GM18520 (cell line): ENCODE results near the gene ITFG1.
A peak's percentile ranks its signal among the peaks of the same experiment; 100 is the strongest.
"Not testable (repeated sequence)": the region's sequence is repeated elsewhere in the genome, so short reads cannot be mapped to it uniquely, and the experiment has no call there.

Experiments used
- ATAC-seq: cut with Tn5 transposase; IDR thresholded peaks from one replicate; pipeline ENCODE4 v1.9.1; 2021; ENCODE audit not compliant: unreplicated experiment

Gene ITFG1

DNA sequence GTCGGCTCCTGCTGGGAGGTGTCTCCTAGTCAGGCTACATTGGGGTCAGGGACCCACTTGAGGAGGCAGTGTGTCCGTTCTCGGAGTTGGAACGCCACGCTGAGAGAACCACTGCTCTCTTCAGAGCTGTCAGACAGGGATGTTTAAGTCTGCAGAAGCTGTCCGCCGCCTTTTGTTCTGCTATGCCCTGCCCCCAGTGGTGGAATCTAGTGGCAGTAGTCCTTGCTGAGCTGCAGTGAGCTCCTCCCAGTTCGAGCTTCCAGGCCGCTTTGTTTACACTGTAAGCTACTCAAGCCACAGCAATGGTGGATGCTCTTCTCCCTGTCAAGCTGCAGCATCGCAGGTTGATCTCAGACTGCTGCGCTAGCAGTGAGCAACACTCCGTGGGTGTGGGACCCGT lies 36.0 kb downstream of the ITFG1 start:
- no peak for ATAC-seq

GRCh38 chr16:47416869-47417268 lies 44.0 kb downstream of the ITFG1 start:
- ATAC-seq, result no peak

GRCh38 chr16:47413041-47413440 lies 47.8 kb downstream of the ITFG1 start:
- ATAC-seq, result no peak

DNA sequence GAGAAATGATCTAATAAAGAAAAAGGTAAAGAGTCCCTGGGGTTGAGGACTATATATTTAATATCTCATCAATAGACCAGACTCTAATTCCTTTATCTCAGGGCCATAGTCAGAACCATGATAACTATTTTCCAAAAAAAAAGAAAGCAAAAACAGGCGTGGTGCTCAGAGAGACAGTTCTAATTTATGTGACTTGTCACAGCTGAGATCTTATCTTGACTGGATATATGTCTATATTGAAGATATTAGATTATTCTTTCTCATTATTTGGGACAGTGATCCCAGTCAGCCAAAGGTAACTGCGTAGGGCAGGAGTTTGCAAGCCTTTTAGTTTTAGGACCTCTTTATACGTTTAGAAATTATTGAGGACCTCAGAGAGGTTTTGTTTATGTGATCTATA lies 52.4 kb downstream of the ITFG1 start:
- ATAC-seq, result no peak

GRCh38 chr16:47395733-47396498 lies 64.9 kb downstream of the ITFG1 start:
- no peak for ATAC-seq

- ATAC-seq, result peak; percentile 61
These were observed 68.8 kb downstream of the ITFG1 start for GRCh38 chr16:47392081-47392480.

DNA sequence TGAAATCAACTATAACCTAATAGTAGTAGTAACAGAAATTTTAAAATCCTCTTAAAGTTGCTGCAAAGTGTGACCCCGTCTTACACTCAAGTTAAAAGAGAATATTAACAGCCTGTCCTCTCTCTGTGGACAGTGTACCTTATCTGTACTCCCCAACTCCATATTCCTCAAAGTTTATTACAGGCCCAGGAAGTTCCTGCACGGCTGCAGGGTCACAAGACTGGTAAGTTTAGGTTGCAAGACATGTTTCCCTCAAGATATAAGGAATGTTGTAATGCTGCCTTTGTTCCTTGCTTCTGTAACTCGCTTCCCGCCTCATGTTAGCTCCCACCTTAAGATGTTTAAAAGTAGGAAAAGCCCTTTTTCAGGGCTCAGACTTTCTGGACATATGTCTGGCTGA lies 72.2 kb downstream of the ITFG1 start:
- ATAC-seq, result no peak

DNA sequence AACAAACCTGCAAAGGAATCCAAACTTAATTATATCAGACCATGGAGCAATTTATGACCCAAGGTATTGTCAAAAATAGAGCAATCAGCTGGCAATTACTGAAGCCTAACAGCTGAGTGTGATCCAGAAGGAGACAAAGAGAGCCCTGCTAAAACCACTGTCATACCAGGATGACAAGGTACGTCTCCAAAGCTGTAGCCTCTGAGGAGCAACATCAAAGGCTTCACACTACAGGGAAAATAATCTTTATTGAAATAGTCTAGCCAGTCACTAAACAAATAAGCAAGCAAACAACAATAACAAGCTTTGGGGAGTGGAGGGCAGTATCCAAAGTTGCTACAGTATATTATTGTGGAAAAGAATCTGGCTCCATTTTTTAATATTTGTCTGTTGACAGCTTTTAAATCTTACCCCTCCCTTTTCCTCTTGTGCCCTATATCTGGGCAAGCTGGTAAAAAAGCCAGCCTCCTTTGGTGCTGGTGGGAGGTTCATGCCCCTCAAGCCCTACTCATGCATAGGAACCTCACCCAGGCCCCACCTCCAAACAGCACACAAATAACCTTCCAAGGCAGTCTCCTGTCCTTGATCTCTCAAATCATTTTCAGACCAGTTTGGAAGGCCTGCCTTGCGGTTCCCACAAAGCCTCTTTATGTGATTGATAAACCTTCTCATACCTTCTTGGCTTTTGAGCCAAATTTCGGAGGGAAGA lies 73.7 kb downstream of the ITFG1 start:
- ATAC-seq, result no peak

GRCh38 chr16:47386201-47386718 lies 74.6 kb downstream of the ITFG1 start:
- ATAC-seq, result no peak

DNA sequence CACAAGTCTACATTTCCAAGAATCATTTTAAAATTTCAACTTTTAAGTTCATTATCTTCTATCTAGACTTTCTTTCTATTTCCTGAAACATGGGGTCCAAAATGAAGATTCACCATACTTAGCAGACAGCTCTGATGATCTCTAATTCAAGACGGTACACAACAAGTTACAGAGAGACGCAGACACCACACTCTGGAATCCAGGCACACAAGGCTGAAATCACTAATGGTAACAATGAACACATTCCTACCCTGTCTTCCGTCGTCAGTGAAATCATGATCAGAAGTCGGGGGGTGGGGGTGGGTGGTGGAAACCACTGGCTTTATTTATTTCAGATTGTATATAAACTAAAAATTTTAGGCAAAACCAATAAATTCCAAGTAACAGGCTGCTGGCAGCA lies 78.5 kb downstream of the ITFG1 start:
- no peak for ATAC-seq

- no peak for ATAC-seq
These were observed 83.7 kb downstream of the ITFG1 start for GRCh38 chr16:47377154-47377553.

- no peak for ATAC-seq
These were observed 85.4 kb downstream of the ITFG1 start for GRCh38 chr16:47375423-47375822.

DNA sequence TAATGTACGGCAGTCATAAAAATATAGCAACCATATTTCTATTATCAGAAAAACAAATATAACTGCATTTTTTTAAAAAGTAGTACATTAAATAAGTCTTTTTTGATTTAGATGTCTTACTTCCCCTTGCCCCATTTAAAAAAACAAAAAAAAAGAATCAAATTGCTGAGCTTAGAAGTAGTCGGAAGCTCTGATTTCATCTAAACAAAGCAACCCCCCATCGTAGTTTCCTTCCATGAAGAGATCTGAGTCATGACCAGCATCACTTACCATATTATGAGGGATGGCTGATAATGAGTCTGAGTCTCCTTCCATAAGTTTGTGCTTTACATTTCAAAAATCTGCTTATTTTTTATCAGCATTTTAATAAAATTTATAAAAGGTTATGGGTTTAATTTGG lies 86.2 kb downstream of the ITFG1 start:
- no peak for ATAC-seq

- ATAC-seq, result no peak
These were observed 89.4 kb downstream of the ITFG1 start for GRCh38 chr16:47371271-47372014.

- ATAC-seq, result no peak
These were observed 90.3 kb downstream of the ITFG1 start for GRCh38 chr16:47370536-47370935.

DNA sequence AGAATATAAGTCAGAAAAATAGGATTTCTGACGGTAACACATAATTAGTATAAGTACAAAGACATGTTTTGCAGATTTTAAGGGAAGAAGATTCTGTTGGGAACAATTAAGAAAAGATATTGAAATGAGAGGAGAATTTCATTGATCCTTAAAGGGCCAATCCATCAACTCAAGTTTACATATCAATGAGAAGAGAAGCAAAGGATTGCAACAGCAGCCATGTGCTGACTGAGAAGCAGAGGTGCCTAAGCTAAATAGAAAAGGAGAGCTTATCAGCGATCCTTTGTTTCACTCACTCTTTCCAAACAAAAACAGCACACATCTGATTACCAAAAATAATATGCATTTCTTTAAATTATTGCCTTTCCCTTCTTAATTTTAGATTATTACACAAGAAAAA lies 94.6 kb downstream of the ITFG1 start:
- ATAC-seq, result no peak

DNA sequence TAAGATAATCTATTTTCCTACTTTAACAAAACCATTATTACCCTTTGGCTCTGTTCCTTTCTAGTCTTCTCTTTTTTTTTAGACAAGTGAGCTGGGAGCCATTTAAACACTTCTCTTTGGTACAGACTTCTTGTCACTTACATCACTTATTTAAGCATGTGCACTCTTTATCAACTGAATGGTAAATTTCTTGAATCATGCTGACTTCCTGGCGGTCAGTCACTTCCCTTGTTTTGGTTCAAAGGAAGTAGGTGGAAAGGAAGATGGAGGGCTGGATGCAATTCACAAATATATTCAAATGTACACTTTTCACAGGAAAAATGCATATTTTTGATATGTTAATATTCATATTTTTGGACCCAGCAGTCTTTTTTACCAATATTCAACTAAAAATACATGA lies 97.1 kb downstream of the ITFG1 start:
- no peak for ATAC-seq

DNA sequence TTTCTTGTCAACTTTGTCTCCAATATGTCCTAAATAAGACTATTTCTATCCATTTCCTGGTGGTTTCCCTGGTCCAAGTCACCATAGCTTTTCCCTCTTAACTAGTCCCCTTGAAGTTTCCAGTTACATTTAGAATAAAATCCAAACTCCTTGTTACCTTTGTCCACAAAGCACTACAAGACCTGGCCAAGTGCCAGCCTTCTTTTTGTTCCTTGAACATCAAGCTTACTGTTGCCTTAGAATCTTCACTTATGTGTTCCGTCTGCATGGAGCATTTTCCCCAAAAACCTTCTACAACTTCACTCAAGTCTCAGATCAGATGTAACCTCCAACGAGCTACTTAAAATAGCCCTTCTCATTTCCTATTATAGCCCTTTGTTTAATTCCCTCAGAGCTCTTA lies 101.4 kb downstream of the ITFG1 start:
- ATAC-seq, result no peak

DNA sequence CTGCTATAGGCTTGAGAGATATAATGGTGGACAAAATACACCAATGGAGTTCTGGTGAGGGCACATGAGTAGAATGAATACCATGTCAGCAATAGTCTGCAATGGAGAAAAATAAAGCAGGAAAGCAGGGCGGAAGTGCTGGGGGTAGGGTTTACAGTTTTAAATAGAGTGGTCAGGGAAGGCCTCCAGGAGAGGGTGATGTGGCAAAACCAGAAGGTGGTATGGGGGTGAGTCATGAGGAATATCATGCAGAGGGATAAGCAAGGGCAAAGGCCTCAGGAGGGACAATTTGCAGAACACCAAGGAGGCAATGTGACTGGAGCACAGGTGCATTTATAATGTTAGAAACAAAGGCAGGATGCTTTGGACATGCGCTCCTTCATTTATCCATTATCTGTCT lies 102.0 kb downstream of the ITFG1 start:
- no peak for ATAC-seq

DNA sequence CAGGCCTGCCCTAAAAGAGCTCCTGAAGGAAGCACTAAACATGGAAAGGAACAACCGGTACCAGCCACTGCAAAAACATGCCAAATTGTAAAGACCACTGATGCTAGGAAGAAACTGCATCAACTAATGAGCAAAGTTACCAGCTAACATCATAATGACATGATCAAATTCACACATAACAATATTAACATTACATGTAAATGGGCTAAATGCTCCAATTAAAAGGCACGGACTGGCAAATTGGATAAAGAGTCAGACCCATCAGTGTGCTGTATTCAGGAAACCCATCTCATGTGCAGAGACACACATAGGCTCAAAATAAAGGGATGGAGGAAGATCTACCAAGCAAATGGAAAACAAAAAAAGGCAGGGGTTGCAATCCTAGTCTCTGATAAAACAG lies 111.8 kb downstream of the ITFG1 start:
- not testable (repeated sequence) for ATAC-seq

GRCh38 chr16:47347021-47347696 lies 113.7 kb downstream of the ITFG1 start:
- ATAC-seq, result not testable (repeated sequence)
